Thoracic aorta (tissue), 2 donors: ENCODE results near the gene GABRB3. TPM values are rescaled to one million over a fixed set of nuclear protein-coding genes. Genes with fewer than 3 reads are reported as not detected.

Source experiments
- ATAC-seq: fragments of 150-250 bp; one replicate; pipeline ENCODE4 v1.8.0; 2017; ENCODE audit warnings: low read depth; ENCODE audit not compliant: insufficient number of reproducible peaks, low FRiP score
- DNase-seq: peaks from one replicate; pipeline ENCODE4 v3.0.0-alpha.2; 2020; ENCODE audit warnings: low spot score
- H3K27ac ChIP-seq, 2 donors: fragments of 200-600 bp; sonication (generic); 1 replicate in 1 of 2; 2 replicates in 1 of 2; pipeline ENCODE4 v1.5.1; 2016; ENCODE audit warnings: mild to moderate bottlenecking in 2 of 2, moderate library complexity in 2 of 2
- H3K27me3 ChIP-seq: fragments of 200-600 bp; sonication (generic); replicated peaks from 2 replicates; pipeline ENCODE4 v1.6.0; 2016; ENCODE audit warnings: mild to moderate bottlenecking; ENCODE audit not compliant: insufficient read depth
- H3K36me3 ChIP-seq: fragments of 200-600 bp; sonication (generic); one replicate; pipeline ENCODE4 v1.5.1; 2016
- H3K4me1 ChIP-seq, 2 donors: fragments of 200-600 bp; sonication (generic); 1 replicate in 1 of 2; 2 replicates in 1 of 2; pipeline versions ENCODE4 v1.5.1 to v1.6.0; 2016; ENCODE audit warnings: low read depth in 2 of 2, mild to moderate bottlenecking in 1 of 2; ENCODE audit not compliant: control insufficient read depth in 1 of 2
- H3K4me3 ChIP-seq: fragments of 200-600 bp; sonication (generic); 2 replicates; pipeline ENCODE4 v1.5.1; 2016; ENCODE audit warnings: mild to moderate bottlenecking
- H3K9me3 ChIP-seq: fragments of 200-600 bp; sonication (generic); 2 replicates; pipeline ENCODE4 v1.5.1; 2016
- total RNA-seq, 2 donors: library from RNA; depleted of rRNA; stranded (reverse); fragments of >200 nt; gene quantifications; one replicate each; pipeline versions ENCODE4 v1.1.0 to v1.2.3, GENCODE V29; 2016
- TF ChIP-seq, protein P1 (sequence below): fragments of 200-600 bp; sonication (generic); IDR thresholded peaks from one replicate; pipeline ENCODE4 v1.5.1; 2019; ENCODE audit warnings: antibody characterized with exemption

GABRB3 gene
- total RNA-seq, 2 donors from 2014 or later = 0.54 to 2.0 TPM

DNA sequence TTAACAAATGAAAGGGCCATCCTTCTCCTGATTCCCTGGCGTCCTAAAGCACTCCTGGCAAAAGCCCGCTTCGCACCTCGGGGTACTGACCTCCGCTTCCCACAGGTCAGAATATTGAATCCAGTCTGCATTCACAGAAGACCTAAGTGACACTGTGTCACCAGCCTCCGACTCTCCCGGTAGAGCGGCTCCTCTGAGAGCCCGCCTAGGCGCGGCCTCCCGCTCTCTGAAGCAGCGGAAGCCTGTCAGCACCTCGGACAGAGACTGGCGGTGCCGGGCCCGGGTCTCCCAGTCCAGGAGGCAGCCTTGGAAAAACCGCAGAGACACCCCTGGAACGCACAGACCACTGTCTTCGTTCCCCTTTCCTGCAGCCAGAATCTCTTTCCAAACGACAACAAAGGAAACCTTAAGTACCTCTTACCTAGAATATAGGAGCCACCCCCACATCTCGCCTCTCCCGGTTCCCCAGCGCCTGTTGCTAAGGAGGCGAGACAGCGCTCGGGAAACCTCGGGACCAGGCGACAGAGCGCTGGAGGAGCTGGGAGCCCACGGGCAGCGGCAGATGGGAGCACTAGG, 1.2 kb downstream of the GABRB3 start:
- Histone ChIP-seq H3K27me3 (no peaks in the 10 kb centered on the region), H3K9me3 (no peaks in the 10 kb centered on the region), H3K4me1 (peaks cover 7 to 14% of the 10 kb centered on the region in 2 donors), H3K4me3 (peak overlapping the region; percentile 64), H3K36me3 (no peaks in the 10 kb centered on the region), H3K27ac (no peak overlapping the region)
- DNase-seq (no peak), ATAC-seq (no peak)
- TF ChIP-seq, protein P1, sequence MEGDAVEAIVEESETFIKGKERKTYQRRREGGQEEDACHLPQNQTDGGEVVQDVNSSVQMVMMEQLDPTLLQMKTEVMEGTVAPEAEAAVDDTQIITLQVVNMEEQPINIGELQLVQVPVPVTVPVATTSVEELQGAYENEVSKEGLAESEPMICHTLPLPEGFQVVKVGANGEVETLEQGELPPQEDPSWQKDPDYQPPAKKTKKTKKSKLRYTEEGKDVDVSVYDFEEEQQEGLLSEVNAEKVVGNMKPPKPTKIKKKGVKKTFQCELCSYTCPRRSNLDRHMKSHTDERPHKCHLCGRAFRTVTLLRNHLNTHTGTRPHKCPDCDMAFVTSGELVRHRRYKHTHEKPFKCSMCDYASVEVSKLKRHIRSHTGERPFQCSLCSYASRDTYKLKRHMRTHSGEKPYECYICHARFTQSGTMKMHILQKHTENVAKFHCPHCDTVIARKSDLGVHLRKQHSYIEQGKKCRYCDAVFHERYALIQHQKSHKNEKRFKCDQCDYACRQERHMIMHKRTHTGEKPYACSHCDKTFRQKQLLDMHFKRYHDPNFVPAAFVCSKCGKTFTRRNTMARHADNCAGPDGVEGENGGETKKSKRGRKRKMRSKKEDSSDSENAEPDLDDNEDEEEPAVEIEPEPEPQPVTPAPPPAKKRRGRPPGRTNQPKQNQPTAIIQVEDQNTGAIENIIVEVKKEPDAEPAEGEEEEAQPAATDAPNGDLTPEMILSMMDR = no peak

DNA sequence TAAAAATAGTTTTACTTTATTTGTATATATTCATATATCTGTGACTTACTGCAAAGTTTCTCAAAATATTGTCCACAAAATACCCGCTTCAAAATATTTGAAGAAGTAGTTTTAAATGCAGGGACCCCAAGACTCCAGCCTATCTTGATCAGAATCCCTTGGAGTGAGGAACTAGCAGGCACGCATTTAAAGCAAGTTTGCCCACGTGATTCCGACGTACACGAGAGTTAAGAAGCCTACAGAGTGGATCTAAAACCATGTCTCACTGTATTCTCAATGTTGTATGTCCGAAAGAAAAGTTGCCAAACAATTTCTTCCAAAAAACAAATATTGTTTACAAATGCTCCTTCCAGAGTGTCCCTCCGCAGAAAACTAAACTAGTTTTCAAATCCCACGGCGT, 1.7 kb downstream of the GABRB3 start:
- H3K27ac ChIP-seq = no peak overlapping the region
- H3K4me1 ChIP-seq = peaks cover 7 to 14% of the 10 kb centered on the region in 2 donors
- H3K4me3 ChIP-seq = no peak overlapping the region
- H3K27me3 ChIP-seq = no peaks in the 10 kb centered on the region
- TF ChIP-seq, protein P1 = no peak
- H3K9me3 ChIP-seq = no peaks in the 10 kb centered on the region
- DNase-seq (no peak), ATAC-seq (no peak)
- H3K36me3 ChIP-seq = no peaks in the 10 kb centered on the region

DNA sequence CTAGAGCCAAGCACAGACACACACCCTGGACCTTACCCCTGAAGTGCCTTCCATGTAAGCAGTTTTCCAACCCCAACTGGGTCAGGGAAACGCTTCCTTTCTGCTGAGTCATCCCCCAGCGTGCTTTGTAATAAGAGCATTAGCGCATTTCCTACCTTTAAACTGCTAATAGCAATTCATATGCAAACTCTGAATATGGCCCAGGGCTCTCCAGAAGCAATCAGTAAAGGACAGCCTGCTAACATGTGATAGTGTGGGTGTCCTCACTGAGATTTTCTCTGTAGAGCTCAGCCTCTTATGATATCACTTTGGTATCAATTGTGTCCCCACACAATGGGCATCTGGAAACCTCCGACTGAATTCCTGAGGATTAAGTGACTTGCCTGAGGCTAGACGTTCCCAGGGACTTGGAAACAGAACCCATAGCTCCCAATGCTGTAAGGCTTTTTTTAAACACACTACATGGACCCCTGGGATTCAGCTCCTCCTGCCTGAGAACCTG, 5.6 kb downstream of the GABRB3 start:
- no peak for ATAC-seq
- Histone ChIP-seq H3K9me3 (no peaks in the 10 kb centered on the region), H3K27ac (no peak overlapping the region)

DNA sequence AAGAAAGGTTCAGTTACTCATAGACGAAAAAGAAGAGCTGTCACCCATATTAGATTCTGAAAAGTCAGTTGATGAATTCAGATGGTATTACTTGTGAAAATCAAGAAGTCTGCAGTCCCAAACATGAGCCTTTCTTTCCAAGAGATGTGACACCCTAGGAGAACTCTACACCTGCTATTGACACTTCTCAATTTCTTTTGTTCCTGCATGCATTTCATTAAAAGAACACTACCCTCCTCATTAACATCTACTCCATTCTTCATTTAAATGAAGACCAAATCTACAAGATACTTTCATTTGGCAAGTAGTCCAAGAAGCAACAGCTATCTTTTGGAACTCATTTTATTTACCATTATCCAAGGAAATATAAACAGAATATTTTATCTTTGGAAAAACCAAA, 6.6 kb downstream of the GABRB3 start:
- ATAC-seq (no peak), DNase-seq (no peak)
- Histone ChIP-seq H3K27ac (no peak overlapping the region), H3K27me3 (no peaks in the 10 kb centered on the region), H3K36me3 (no peaks in the 10 kb centered on the region), H3K9me3 (no peaks in the 10 kb centered on the region), H3K4me3 (no peak overlapping the region), H3K4me1 (peaks cover 0 to under 1% of the 10 kb centered on the region in 2 donors)
- TF ChIP-seq, protein P1 = no peak

More for the DNA sequence above, 5.6 kb downstream of the GABRB3 start:
- no peaks in the 10 kb centered on the region for H3K36me3 ChIP-seq
- TF ChIP-seq, protein P1 = no peak
- peaks cover 4 to 10% of the 10 kb centered on the region in 2 donors for H3K4me1 ChIP-seq
- no peak for DNase-seq
- no peaks in the 10 kb centered on the region for H3K27me3 ChIP-seq
- H3K4me3 ChIP-seq = no peak overlapping the region

DNA sequence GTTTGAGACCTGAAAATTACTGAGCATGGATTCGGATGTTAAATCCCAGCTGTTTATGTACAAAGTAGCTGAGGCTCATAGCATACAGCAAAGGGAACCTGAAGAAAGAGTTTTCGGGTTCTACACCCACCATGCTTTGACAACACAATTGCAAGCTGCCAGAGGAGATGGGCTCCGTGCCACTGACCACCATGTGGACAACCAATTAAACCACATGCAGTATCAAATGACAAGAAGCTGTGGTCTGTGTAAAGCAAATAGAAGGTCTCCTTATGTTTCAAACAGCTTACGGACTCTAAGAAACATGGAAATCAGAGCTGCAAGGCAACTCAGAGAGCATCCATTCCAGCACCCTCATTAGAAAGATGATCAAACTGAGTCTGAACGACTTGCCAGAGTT, 12.9 kb downstream of the GABRB3 start:
- Histone ChIP-seq H3K27ac (no peak overlapping the region), H3K9me3 (no peaks in the 10 kb centered on the region), H3K36me3 (no peaks in the 10 kb centered on the region), H3K4me1 (no peaks in the 10 kb centered on the region), H3K27me3 (no peaks in the 10 kb centered on the region), H3K4me3 (no peak overlapping the region)
- DNase-seq = no peak
- no peak for ATAC-seq
- TF ChIP-seq, protein P1 = no peak
